ENCODE results near the gene MAGI2. TPM values are rescaled to one million over a fixed set of nuclear protein-coding genes. Genes with fewer than 3 reads are reported as not detected.

The MAGI2 gene
- total RNA-seq, 1 experiment from 2014 or later, result 0.07 TPM

GRCh38 chr7:78307892-78308291, 1145.6 kb downstream of the MAGI2 start:
- POLR2A ChIA-PET, result no interaction called here
- intact Hi-C loops (cut with micrococcal nuclease), result no loop called here
- CTCF ChIA-PET, result interaction anchor here (0.9 kb wide), 1 partner anchor 256 kb away, joined by 3 read pairs; no protein-coding TSS in a partner anchor
- no peak for TF ChIP-seq CTCF (IDR thresholded peaks at IDR 0.05; ENCODE audit: unreplicated experiment)
- no TSS peak for BruUV-seq (replicated peaks)
- Mint-ChIP-seq H3K4me1 (ENCODE audit: insufficient read depth, unreplicated experiment) (no peaks in the 10 kb centered on the region), H3K4me3 (ENCODE audit: unreplicated experiment) (no peak overlapping the region), H3K27me3 (ENCODE audit: insufficient read depth, unreplicated experiment) (peaks cover 17% of the 10 kb centered on the region), H3K9me3 (ENCODE audit: unreplicated experiment) (no peaks in the 10 kb centered on the region), H3K36me3 (ENCODE audit: insufficient read depth, unreplicated experiment) (no peaks in the 10 kb centered on the region), H3K27ac (ENCODE audit: low read depth, unreplicated experiment) (no peak overlapping the region)
- DNase-seq (ENCODE audit: unreplicated experiment), result no peak

GRCh38 chr7:78306634-78307033, 1146.8 kb downstream of the MAGI2 start:
- H3K9me3 Mint-ChIP-seq (ENCODE audit: unreplicated experiment), result no peaks in the 10 kb centered on the region
- peaks cover 12% of the 10 kb centered on the region for H3K27me3 Mint-ChIP-seq (ENCODE audit: insufficient read depth, unreplicated experiment)
- no TSS peak for BruUV-seq (replicated peaks)
- H3K4me1 Mint-ChIP-seq (ENCODE audit: insufficient read depth, unreplicated experiment), result no peaks in the 10 kb centered on the region
- ChIA-PET CTCF (no interaction called here), POLR2A (no interaction called here)
- no peak for DNase-seq (ENCODE audit: unreplicated experiment)
- no peak overlapping the region for H3K27ac Mint-ChIP-seq (ENCODE audit: low read depth, unreplicated experiment)
- H3K4me3 Mint-ChIP-seq (ENCODE audit: unreplicated experiment), result no peak overlapping the region
- intact Hi-C loops (cut with micrococcal nuclease), result no loop called here
- no peaks in the 10 kb centered on the region for H3K36me3 Mint-ChIP-seq (ENCODE audit: insufficient read depth, unreplicated experiment)
- no peak for TF ChIP-seq CTCF (IDR thresholded peaks at IDR 0.05; ENCODE audit: unreplicated experiment)

GRCh38 chr7:78301407-78301806, 1152.1 kb downstream of the MAGI2 start:
- ChIA-PET CTCF (no interaction called here), POLR2A (no interaction called here)

GRCh38 chr7:78299088-78299487, 1154.4 kb downstream of the MAGI2 start:
- ChIA-PET POLR2A (no interaction called here), CTCF (no interaction called here)
- Mint-ChIP-seq H3K27ac (ENCODE audit: low read depth, unreplicated experiment) (no peak overlapping the region), H3K27me3 (ENCODE audit: insufficient read depth, unreplicated experiment) (peaks cover 9% of the 10 kb centered on the region), H3K4me3 (ENCODE audit: unreplicated experiment) (no peak overlapping the region), H3K36me3 (ENCODE audit: insufficient read depth, unreplicated experiment) (no peaks in the 10 kb centered on the region), H3K4me1 (ENCODE audit: insufficient read depth, unreplicated experiment) (no peaks in the 10 kb centered on the region), H3K9me3 (ENCODE audit: unreplicated experiment) (no peaks in the 10 kb centered on the region)
- TF ChIP-seq CTCF (IDR thresholded peaks at IDR 0.05; ENCODE audit: unreplicated experiment), result no peak
- intact Hi-C loops (cut with micrococcal nuclease), result no loop called here
- no peak for DNase-seq (ENCODE audit: unreplicated experiment)
- no TSS peak for BruUV-seq (replicated peaks)

More at GRCh38 chr7:78301407-78301806, 1152.1 kb downstream of the MAGI2 start:
- no peaks in the 10 kb centered on the region for H3K36me3 Mint-ChIP-seq (ENCODE audit: insufficient read depth, unreplicated experiment)
- H3K27me3 Mint-ChIP-seq (ENCODE audit: insufficient read depth, unreplicated experiment), result peaks cover 9% of the 10 kb centered on the region
- no peaks in the 10 kb centered on the region for H3K9me3 Mint-ChIP-seq (ENCODE audit: unreplicated experiment)
- no peak for TF ChIP-seq CTCF (IDR thresholded peaks at IDR 0.05; ENCODE audit: unreplicated experiment)
- BruUV-seq (replicated peaks), result no TSS peak
- intact Hi-C loops (cut with micrococcal nuclease), result no loop called here
- H3K4me3 Mint-ChIP-seq (ENCODE audit: unreplicated experiment), result no peak overlapping the region
- no peak for DNase-seq (ENCODE audit: unreplicated experiment)
- H3K4me1 Mint-ChIP-seq (ENCODE audit: insufficient read depth, unreplicated experiment), result no peaks in the 10 kb centered on the region
- no peak overlapping the region for H3K27ac Mint-ChIP-seq (ENCODE audit: low read depth, unreplicated experiment)

All from MCF 10A (cell line).